HG02981 (cell line): ENCODE data around the gene SNX33.
"Not testable (repeated sequence)": the region's sequence is repeated elsewhere in the genome, so short reads cannot be mapped to it uniquely, and the experiment has no call there.

Experiments used
- ATAC-seq: cut with Tn5 transposase; IDR thresholded peaks from one replicate; pipeline ENCODE4 v1.9.1; 2021; ENCODE audit warnings: mild to moderate bottlenecking, moderate library complexity; ENCODE audit not compliant: unreplicated experiment

The SNX33 gene

GRCh38 chr15:75661100-75661755, 13.5 kb downstream of the SNX33 start:
- ATAC-seq: no peak

- ATAC-seq: no peak
Observed at GRCh38 chr15:75661756-75662140, 14.0 kb downstream of the SNX33 start.

GRCh38 chr15:75662823-75663519, 15.3 kb downstream of the SNX33 start:
- no peak for ATAC-seq

- no peak for ATAC-seq
Observed at GRCh38 chr15:75663931-75664421, 16.3 kb downstream of the SNX33 start.

GRCh38 chr15:75666823-75667501, 19.2 kb downstream of the SNX33 start:
- ATAC-seq: no peak

- ATAC-seq: no peak
Observed at GRCh38 chr15:75669191-75669878, 21.6 kb downstream of the SNX33 start.

GRCh38 chr15:75669879-75670212, 22.1 kb downstream of the SNX33 start:
- ATAC-seq: no peak

- ATAC-seq: no peak
Observed at GRCh38 chr15:75671730-75672602, 24.3 kb downstream of the SNX33 start.

GRCh38 chr15:75672646-75673425, 25.1 kb downstream of the SNX33 start:
- no peak for ATAC-seq

- ATAC-seq: no peak
Observed at GRCh38 chr15:75673426-75674235, 25.9 kb downstream of the SNX33 start.

GRCh38 chr15:75674366-75674765, 26.7 kb downstream of the SNX33 start:
- ATAC-seq: no peak

GRCh38 chr15:75675579-75676404, 28.1 kb downstream of the SNX33 start:
- no peak for ATAC-seq

GRCh38 chr15:75676688-75677464, 29.2 kb downstream of the SNX33 start:
- no peak for ATAC-seq

- no peak for ATAC-seq
Observed at GRCh38 chr15:75677465-75678323, 30.0 kb downstream of the SNX33 start.

GRCh38 chr15:75678324-75678690, 30.6 kb downstream of the SNX33 start:
- not testable (repeated sequence) for ATAC-seq

- ATAC-seq: no peak
Observed at GRCh38 chr15:75680007-75680789, 32.5 kb downstream of the SNX33 start.
